Measurements from ENCODE around the gene CHN1.
A peak's percentile ranks its signal among the peaks of the same experiment; 100 is the strongest.

CHN1 gene

GRCh38 chr2:174748948-174749347 lies 256.2 kb downstream of the CHN1 start:
- DNase-seq (ENCODE audit: low read depth): peak; percentile 54
- TF ChIP-seq CTCF (conservative IDR thresholded peaks at IDR 0.05; ENCODE audit: control insufficient read depth, insufficient read depth, low read depth, low read length): peak; percentile 78
- H3K4me3 ChIP-seq (ENCODE audit: control insufficient read depth, low read depth, low read length): no peak overlapping the region
